Endodermal cell (in vitro differentiated cells): ENCODE data around the gene INPPL1. TPM values are rescaled to one million over a fixed set of nuclear protein-coding genes. Genes with fewer than 3 reads are reported as not detected.
A peak's percentile ranks its signal among the peaks of the same experiment; 100 is the strongest.

Experiments used
- DNase-seq: peaks from one replicate; pipeline ENCODE4 v3.0.0-alpha.2; 2017
- H3K27ac ChIP-seq: 2 replicates; pipeline ENCODE4 v1.5.1; 2013; ENCODE audit warnings: mild to moderate bottlenecking, low read depth, low read length, moderate library complexity
- H3K27me3 ChIP-seq: 2 replicates; pipeline ENCODE4 v1.6.1; 2013; ENCODE audit warnings: mild to moderate bottlenecking, low read length, moderate library complexity; ENCODE audit not compliant: insufficient read depth, control insufficient read depth, poor library complexity, severe bottlenecking
- H3K36me3 ChIP-seq: 2 replicates; pipeline ENCODE4 v1.7.0; 2013; ENCODE audit warnings: mild to moderate bottlenecking, low read length, moderate library complexity; ENCODE audit not compliant: control insufficient read depth, insufficient read depth
- H3K4me1 ChIP-seq: one replicate; pipeline ENCODE4 v1.7.0; 2013; ENCODE audit warnings: low read length; ENCODE audit not compliant: control insufficient read depth, insufficient read depth
- H3K4me3 ChIP-seq: 2 replicates; pipeline ENCODE4 v1.5.1; 2013; ENCODE audit warnings: mild to moderate bottlenecking, low read length, moderate library complexity
- H3K9ac ChIP-seq: 2 replicates; pipeline ENCODE4 v1.6.1; 2013; ENCODE audit warnings: mild to moderate bottlenecking, low read length, moderate library complexity; ENCODE audit not compliant: poor library complexity, severe bottlenecking; ENCODE audit errors: extremely low read depth
- H3K9me3 ChIP-seq: 2 replicates; pipeline ENCODE4 v1.6.1; 2013; ENCODE audit warnings: mild to moderate bottlenecking, low read length, moderate library complexity; ENCODE audit not compliant: control insufficient read depth
- H3K27ac Mint-ChIP-seq: 2 replicates; pipeline ENCODE4 v1.8.0; 2020; ENCODE audit warnings: mixed read lengths
- H3K27me3 Mint-ChIP-seq: 2 replicates; pipeline ENCODE4 v1.8.0; 2021; ENCODE audit warnings: mild to moderate bottlenecking, mixed read lengths; ENCODE audit not compliant: insufficient read depth
- H3K36me3 Mint-ChIP-seq: 2 replicates; pipeline ENCODE4 v1.8.0; 2020; ENCODE audit warnings: low read depth, mixed read lengths
- H3K4me1 Mint-ChIP-seq: 2 replicates; pipeline ENCODE4 v1.8.0; 2020; ENCODE audit warnings: mixed read lengths
- H3K4me3 Mint-ChIP-seq: 2 replicates; pipeline ENCODE4 v1.8.0; 2020; ENCODE audit warnings: mild to moderate bottlenecking, moderate library complexity, mixed read lengths
- H3K9me3 Mint-ChIP-seq: 2 replicates; pipeline ENCODE4 v1.8.0; 2020; ENCODE audit warnings: mild to moderate bottlenecking, mixed read lengths
- CTCF ChIP-seq: fragments of 200-600 bp; sonication (generic); conservative IDR thresholded peaks from 2 replicates; pipeline ENCODE4 v1.5.0; 2021; ENCODE audit warnings: antibody characterized with exemption, mild to moderate bottlenecking
- WGBS, 2 experiments: methylation state at CpG; one replicate each; pipeline versions ENCODE4 v1.1.5 to v1.1.7; 2013; ENCODE audit warnings: missing lambda C conversion rate in 2 of 2, mixed read lengths in 1 of 2; ENCODE audit not compliant: insufficient coverage in 1 of 2, insufficient read length in 1 of 2; 5-methylcytosine and 5-hydroxymethylcytosine counted together
- total RNA-seq, 2 donors: library from RNA; stranded (reverse); fragmentation: NEBNext Ultra II Directional in 1 of 2; extraction: Animal tissue kit (Norgen Biotek cat#: 25700) in 1 of 2; gene quantifications; 2 replicates in 1 of 2; 3 replicates in 1 of 2; pipeline ENCODE4 v1.2.1, GENCODE V29; 2021

INPPL1 gene
- total RNA-seq, 2 donors from 2014 or later, result 230 to 325 TPM

- no peaks in the 10 kb centered on the region for H3K9me3 ChIP-seq
- H3K4me3 Mint-ChIP-seq, result no peak overlapping the region
- H3K27me3 Mint-ChIP-seq, result peaks cover 2% of the 10 kb centered on the region
- TF ChIP-seq CTCF, result no peak
- no peaks in the 10 kb centered on the region for H3K9me3 Mint-ChIP-seq
- H3K36me3 ChIP-seq, result peaks cover 96% of the 10 kb centered on the region
- H3K4me1 Mint-ChIP-seq, result peaks cover 7% of the 10 kb centered on the region
- H3K27ac Mint-ChIP-seq, result peak overlapping the region; percentile 28
- no peaks in the 10 kb centered on the region for H3K4me1 ChIP-seq
- peaks cover 78% of the 10 kb centered on the region for H3K36me3 Mint-ChIP-seq
- no peak overlapping the region for H3K4me3 ChIP-seq
- WGBS, 2 experiments, result 90 to 98% methylated on average over 2 to 8 of the region's 8 CpGs
- H3K27ac ChIP-seq, result no peak overlapping the region
- peak; percentile 32 for DNase-seq
- H3K9ac ChIP-seq, result no peak overlapping the region
- H3K27me3 ChIP-seq, result no peaks in the 10 kb centered on the region
Measured at GRCh38 chr11:72233773-72234513, 9.4 kb downstream of the INPPL1 start.

GRCh38 chr11:72234514-72234830, 9.9 kb downstream of the INPPL1 start:
- Mint-ChIP-seq H3K4me1 (peaks cover 9% of the 10 kb centered on the region), H3K27ac (no peak overlapping the region), H3K9me3 (no peaks in the 10 kb centered on the region), H3K27me3 (peaks cover 6% of the 10 kb centered on the region), H3K4me3 (no peak overlapping the region), H3K36me3 (peaks cover 72% of the 10 kb centered on the region)
- TF ChIP-seq CTCF, result no peak
- DNase-seq, result peak; percentile 12
- Histone ChIP-seq H3K9me3 (no peaks in the 10 kb centered on the region), H3K4me1 (no peaks in the 10 kb centered on the region), H3K27ac (no peak overlapping the region), H3K9ac (no peak overlapping the region), H3K27me3 (peaks cover 3% of the 10 kb centered on the region), H3K36me3 (peaks cover 91% of the 10 kb centered on the region), H3K4me3 (no peak overlapping the region)
- 93% methylated on average over 3 of the region's 3 CpGs; no CpG with 5 or more reads in 1 of the 2 experiments for WGBS, 2 experiments

GRCh38 chr11:72234920-72235319, 10.4 kb downstream of the INPPL1 start:
- Mint-ChIP-seq H3K9me3 (no peaks in the 10 kb centered on the region), H3K27me3 (peaks cover 6% of the 10 kb centered on the region), H3K4me1 (peaks cover 9% of the 10 kb centered on the region), H3K4me3 (no peak overlapping the region), H3K27ac (no peak overlapping the region), H3K36me3 (peaks cover 68% of the 10 kb centered on the region)
- Histone ChIP-seq H3K4me1 (no peaks in the 10 kb centered on the region), H3K4me3 (no peak overlapping the region), H3K36me3 (peaks cover 86% of the 10 kb centered on the region), H3K9me3 (no peaks in the 10 kb centered on the region), H3K27ac (no peak overlapping the region), H3K27me3 (peaks cover 6% of the 10 kb centered on the region), H3K9ac (no peak overlapping the region)
- DNase-seq, result no peak
- no peak for TF ChIP-seq CTCF
- 98 to 100% methylated on average over 4 of the region's 4 CpGs for WGBS, 2 experiments
